ENCODE data around the gene ASPM. TPM values are rescaled to one million over a fixed set of nuclear protein-coding genes. Genes with fewer than 3 reads are reported as not detected.

Gene ASPM
- polyA plus RNA-seq, 2 of the 4 experiments (the other 2 are of a cell fraction), result 19.0 to 35.5 TPM

DNA sequence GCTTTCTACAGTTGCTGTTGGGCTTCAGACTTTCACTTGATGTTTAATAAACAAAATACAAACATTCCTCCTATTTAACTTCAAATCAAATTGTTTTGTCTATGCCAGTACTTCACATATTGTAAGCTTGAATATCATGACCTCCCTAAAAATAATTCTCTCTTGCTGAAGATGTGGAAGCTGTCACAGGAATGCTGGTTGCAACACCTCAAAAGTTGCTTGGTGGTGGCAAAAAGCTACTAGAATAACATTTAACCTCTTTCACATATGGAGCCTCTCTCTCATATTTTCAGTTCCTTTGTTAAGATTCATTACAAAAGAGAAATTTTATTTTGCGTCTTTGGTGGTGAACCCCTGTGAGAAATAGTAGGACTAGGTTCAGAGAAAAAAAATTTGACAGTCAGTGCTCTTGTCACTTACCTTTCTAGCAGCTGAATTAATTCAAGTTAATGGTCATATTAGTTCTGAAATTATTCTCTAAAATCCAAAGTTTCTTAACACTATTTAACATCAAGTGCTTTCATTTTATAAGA, 53.9 kb downstream of the ASPM start:
- ChIA-PET POLR2A (no interaction called here), CTCF (no interaction called here)
- H3K4me3 ChIP-seq, result no peak overlapping the region
- no peak overlapping the region for H3K4me2 ChIP-seq
- FAIRE-seq, result no peak
- H3K9me3 ChIP-seq, result no peaks in the 10 kb centered on the region
- no peak for DNase-seq (ENCODE audit: low read depth in 1 of 2, low spot score in 1 of 2)
- peaks cover 15% of the 10 kb centered on the region; the same call in 1 of the 3 replicates for H3K4me1 ChIP-seq
- TF ChIP-seq MYC (IDR thresholded peaks at IDR 0.05; ENCODE audit: borderline replicate concordance, low read length), result no peak
- TF ChIP-seq EP300 (IDR thresholded peaks at IDR 0.05), result no peak
- TF ChIP-seq RARB (CRISPR knock-in tag; IDR thresholded peaks at IDR 0.05), result no peak
- no peak for TF ChIP-seq KDM1A (IDR thresholded peaks at IDR 0.05; ENCODE audit: low read depth)
- 94% methylated on average over 1 of the region's 1 CpG for WGBS (ENCODE audit: missing lambda C conversion rate)
- ATAC-seq, result no peak
- H3K27ac ChIP-seq, result no peak overlapping the region

- Histone ChIP-seq H3K9me3 (peaks cover 18% of the 10 kb centered on the region), H3K4me2 (no peak overlapping the region), H3K4me1 (no peaks in the 10 kb centered on the region), H3K4me3 (no peak overlapping the region), H3K27ac (no peak overlapping the region)
- ChIA-PET POLR2A (no interaction called here), CTCF (no interaction called here)
- FAIRE-seq (no peak), DNase-seq (ENCODE audit: low read depth in 1 of 2, low spot score in 1 of 2) (no peak), ATAC-seq (no peak)
- TF ChIP-seq POLR2A (IDR thresholded peaks at IDR 0.05; ENCODE audit: low read length), result no peak
- TF ChIP-seq TFCP2L1 (CRISPR knock-in tag; IDR thresholded peaks at IDR 0.05), result no peak
- no peak for TF ChIP-seq GATA3 (IDR thresholded peaks at IDR 0.05; ENCODE audit: borderline replicate concordance)
- no peak for TF ChIP-seq NR3C1 (IDR thresholded peaks at IDR 0.05)
- TF ChIP-seq, protein P1, sequence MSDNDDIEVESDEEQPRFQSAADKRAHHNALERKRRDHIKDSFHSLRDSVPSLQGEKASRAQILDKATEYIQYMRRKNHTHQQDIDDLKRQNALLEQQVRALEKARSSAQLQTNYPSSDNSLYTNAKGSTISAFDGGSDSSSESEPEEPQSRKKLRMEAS (IDR thresholded peaks at IDR 0.05), result no peak
- TF ChIP-seq EP300 (IDR thresholded peaks at IDR 0.05), result no peak
- no peak for TF ChIP-seq FOSL2 (IDR thresholded peaks at IDR 0.05)
- TF ChIP-seq FOSL2 (CRISPR knock-in tag; IDR thresholded peaks at IDR 0.05), result no peak
- TF ChIP-seq EHMT2 (IDR thresholded peaks at IDR 0.05; ENCODE audit: low read depth), result no peak
- TF ChIP-seq E2F6 (IDR thresholded peaks at IDR 0.05; ENCODE audit: borderline replicate concordance, low read depth), result no peak
- no peak for TF ChIP-seq MAZ (IDR thresholded peaks at IDR 0.05; ENCODE audit: borderline replicate concordance, low read depth, low read length)
- TF ChIP-seq RCOR1 (IDR thresholded peaks at IDR 0.05; ENCODE audit: low read depth, low read length), result no peak
- no peak for TF ChIP-seq CHD4 (IDR thresholded peaks at IDR 0.05; ENCODE audit: borderline replicate concordance)
Measured at GRCh38 chr1:197083474-197083873, 63.0 kb downstream of the ASPM start.

DNA sequence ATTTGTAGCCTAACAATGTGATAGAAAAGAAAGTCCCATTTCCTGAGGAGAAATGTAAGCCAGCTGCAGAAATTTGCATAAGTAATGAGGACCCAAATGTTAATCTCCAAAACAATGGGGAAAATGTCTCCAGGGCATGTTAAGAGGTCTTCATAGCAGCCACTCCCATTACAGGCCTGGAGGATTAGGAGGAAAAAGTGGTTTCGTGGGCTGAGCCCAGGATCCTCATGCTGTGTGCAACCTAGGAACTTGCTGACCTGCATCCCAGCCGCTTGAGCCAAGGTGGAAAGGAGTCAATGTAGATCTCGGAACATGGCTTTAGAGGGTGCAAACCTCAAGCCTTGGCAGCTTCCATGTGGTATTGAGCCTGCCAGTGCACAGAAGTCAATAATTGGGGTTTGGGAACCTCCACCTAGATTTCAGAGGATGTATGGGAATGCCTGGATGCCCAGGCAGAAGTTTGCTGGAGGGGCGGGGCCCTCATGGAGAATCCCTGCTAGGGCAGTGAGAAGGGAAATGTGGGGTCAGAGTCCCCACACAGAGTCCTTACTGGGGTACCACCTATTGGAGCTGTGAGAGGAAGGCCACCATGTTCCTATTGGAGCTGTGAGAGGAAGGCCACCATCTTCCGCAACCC, 65.2 kb downstream of the ASPM start:
- CTCF ChIA-PET, result no interaction called here

GRCh38 chr1:197080323-197080722, 66.1 kb downstream of the ASPM start:
- POLR2A ChIA-PET, result no interaction called here
- no peak overlapping the region for H3K4me2 ChIP-seq
- no peak overlapping the region for H3K4me3 ChIP-seq
- no peak for DNase-seq (ENCODE audit: low read depth in 1 of 2, low spot score in 1 of 2)
- TF ChIP-seq RFX5 (IDR thresholded peaks at IDR 0.05) (no peak), SMC3 (IDR thresholded peaks at IDR 0.05) (no peak), CHD2 (IDR thresholded peaks at IDR 0.05; ENCODE audit: low read length, partially characterized antibody) (no peak), EP300 (IDR thresholded peaks at IDR 0.05) (no peak), RARB (CRISPR knock-in tag; IDR thresholded peaks at IDR 0.05) (no peak), NR3C1 (IDR thresholded peaks at IDR 0.05) (no peak), ZC3H11A (IDR thresholded peaks at IDR 0.05) (no peak), FOSB (CRISPR knock-in tag; IDR thresholded peaks at IDR 0.05) (no peak), FOSL2 (IDR thresholded peaks at IDR 0.05) (no peak), FOSL2 (CRISPR knock-in tag; IDR thresholded peaks at IDR 0.05) (no peak), GATA3 (IDR thresholded peaks at IDR 0.05; ENCODE audit: borderline replicate concordance) (no peak)
- TF ChIP-seq, protein P2, sequence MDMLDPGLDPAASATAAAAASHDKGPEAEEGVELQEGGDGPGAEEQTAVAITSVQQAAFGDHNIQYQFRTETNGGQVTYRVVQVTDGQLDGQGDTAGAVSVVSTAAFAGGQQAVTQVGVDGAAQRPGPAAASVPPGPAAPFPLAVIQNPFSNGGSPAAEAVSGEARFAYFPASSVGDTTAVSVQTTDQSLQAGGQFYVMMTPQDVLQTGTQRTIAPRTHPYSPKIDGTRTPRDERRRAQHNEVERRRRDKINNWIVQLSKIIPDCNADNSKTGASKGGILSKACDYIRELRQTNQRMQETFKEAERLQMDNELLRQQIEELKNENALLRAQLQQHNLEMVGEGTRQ (IDR thresholded peaks at IDR 0.05), result no peak
- TF ChIP-seq, protein P3, sequence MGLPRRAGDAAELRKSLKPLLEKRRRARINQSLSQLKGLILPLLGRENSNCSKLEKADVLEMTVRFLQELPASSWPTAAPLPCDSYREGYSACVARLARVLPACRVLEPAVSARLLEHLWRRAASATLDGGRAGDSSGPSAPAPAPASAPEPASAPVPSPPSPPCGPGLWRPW (IDR thresholded peaks at IDR 0.05), result no peak
- TF ChIP-seq, protein P4, sequence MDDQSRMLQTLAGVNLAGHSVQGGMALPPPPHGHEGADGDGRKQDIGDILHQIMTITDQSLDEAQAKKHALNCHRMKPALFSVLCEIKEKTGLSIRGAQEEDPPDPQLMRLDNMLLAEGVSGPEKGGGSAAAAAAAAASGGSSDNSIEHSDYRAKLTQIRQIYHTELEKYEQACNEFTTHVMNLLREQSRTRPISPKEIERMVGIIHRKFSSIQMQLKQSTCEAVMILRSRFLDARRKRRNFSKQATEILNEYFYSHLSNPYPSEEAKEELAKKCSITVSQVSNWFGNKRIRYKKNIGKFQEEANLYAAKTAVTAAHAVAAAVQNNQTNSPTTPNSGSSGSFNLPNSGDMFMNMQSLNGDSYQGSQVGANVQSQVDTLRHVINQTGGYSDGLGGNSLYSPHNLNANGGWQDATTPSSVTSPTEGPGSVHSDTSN (IDR thresholded peaks at IDR 0.05), result no peak
- H3K9me3 ChIP-seq, result peaks cover 18% of the 10 kb centered on the region
- H3K27ac ChIP-seq, result no peak overlapping the region
- H3K4me1 ChIP-seq, result no peaks in the 10 kb centered on the region
- no peak for FAIRE-seq
- CTCF ChIA-PET, result interaction anchor here (0.9 kb wide), 1 partner anchor 12 kb away, joined by 3 read pairs; no protein-coding TSS in a partner anchor
- no peak for ATAC-seq
- 95% methylated on average over 2 of the region's 2 CpGs for WGBS (ENCODE audit: missing lambda C conversion rate)

More for the DNA sequence above, 65.2 kb downstream of the ASPM start:
- no peak overlapping the region for H3K27ac ChIP-seq
- ATAC-seq (no peak; a peak in 1 of 6 replicates), DNase-seq (ENCODE audit: low read depth in 1 of 2, low spot score in 1 of 2) (no peak), FAIRE-seq (no peak)
- TF ChIP-seq ZFP36 (IDR thresholded peaks at IDR 0.05; ENCODE audit: borderline replicate concordance, partially characterized antibody) (peak; percentile 64), RFX5 (IDR thresholded peaks at IDR 0.05) (no peak), SMC3 (IDR thresholded peaks at IDR 0.05) (no peak), ZSCAN20 (CRISPR knock-in tag; IDR thresholded peaks at IDR 0.05) (no peak), HOXA7 (CRISPR knock-in tag; IDR thresholded peaks at IDR 0.05) (no peak)
- H3K4me1 ChIP-seq, result no peaks in the 10 kb centered on the region
- H3K4me3 ChIP-seq, result no peak overlapping the region
- peaks cover 18% of the 10 kb centered on the region for H3K9me3 ChIP-seq
- WGBS (ENCODE audit: missing lambda C conversion rate), result 91% methylated on average over 5 of the region's 5 CpGs
- POLR2A ChIA-PET, result no interaction called here
- no peak overlapping the region for H3K4me2 ChIP-seq
